ENCODE measurements around the gene COL5A1.

Gene COL5A1

DNA sequence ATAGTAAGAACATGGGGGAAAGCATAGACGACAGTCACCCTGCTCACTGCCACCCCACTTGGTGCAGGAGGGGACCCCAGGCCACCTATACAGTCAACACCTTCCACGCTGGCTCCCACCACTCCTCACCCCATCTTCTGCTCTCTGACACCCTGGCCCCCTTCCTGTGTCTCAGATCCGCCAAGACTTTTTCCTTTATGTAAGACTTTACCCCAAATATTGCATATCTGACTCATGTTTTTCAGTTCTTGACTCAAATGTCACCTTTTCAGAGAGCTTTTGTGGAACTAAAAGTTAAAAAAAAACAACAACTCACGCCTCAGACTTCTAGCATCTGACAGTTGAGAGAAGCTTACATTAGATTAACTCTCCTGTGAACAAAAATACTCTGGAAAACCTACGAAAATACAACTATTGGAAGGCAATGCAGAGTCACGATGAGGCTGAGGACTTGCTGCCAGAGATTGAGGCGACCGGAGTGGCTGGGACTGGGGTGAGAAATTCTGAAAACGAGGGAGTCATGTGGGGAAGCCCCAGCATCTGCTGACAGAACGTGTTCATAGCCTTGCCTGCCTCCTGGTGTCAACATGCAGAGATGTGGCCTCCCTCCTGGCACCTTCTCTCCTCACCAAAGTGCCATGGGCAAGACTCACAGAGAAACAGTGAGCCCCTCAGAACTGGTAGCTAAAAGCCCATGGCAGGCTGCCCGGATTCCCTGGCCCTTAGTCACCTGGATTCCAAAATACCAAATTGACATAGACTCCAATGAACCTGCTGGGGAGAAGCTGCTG, 216.6 kb downstream of the COL5A1 start:
- no peak for DNase-seq (ENCODE audit: low read depth)

DNA sequence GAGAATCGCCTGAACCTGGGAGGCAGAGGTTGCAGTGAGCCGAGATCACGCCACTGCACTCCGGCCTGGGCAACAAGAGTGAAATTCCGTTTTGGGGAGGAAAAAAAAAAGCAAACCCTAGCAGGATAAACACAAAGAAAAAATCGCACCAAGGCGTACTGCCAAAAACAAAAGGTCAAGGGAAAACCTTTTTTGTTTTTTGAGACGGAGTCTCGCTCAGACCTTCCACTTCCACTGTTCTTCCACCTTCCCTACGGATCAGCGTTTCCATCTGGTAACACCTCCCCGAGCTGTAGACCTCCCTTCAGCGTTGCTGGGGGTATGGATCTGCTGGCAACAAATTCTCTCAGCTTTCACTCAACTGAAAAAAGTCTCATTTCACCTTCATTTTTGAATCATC, 218.9 kb downstream of the COL5A1 start:
- DNase-seq (ENCODE audit: low read depth) = no peak

- DNase-seq (ENCODE audit: low read depth) = no peak
These were observed 220.2 kb downstream of the COL5A1 start for GRCh38 chr9:134861595-134862334.

DNA sequence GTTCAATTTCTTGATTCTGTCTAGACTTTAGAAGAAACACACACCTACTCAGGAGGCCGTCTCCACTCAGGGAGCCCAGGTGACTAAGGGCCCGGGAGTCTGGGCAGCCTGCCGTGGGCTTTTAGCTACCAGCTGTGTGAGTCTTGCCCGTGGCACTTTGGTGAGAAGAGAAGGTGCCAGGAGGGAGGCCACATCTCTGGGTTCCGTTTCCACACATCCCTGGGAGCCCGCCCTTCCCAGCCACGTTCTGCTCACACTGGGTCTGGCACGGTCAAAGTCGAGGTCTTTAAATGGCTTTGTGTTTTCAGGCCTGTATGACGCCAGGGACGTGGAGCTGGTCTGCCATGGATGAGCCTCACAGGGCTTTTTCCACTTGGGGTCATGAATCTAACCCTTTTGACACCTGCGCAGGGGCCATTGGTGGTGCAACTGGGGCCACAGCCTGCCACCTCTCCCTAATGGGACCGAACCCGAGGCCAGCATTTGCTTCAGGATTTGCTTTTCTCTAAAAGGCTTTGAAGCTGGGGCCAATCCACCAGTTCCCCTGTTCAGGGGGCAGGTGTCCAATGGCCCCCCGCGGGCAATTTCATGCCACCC, 221.8 kb downstream of the COL5A1 start:
- DNase-seq (ENCODE audit: low read depth) = no peak

- no peak for DNase-seq (ENCODE audit: low read depth)
These were observed 222.6 kb downstream of the COL5A1 start for GRCh38 chr9:134863941-134864820.

GRCh38 chr9:134864821-134865190, 223.2 kb downstream of the COL5A1 start:
- DNase-seq (ENCODE audit: low read depth) = no peak

DNA sequence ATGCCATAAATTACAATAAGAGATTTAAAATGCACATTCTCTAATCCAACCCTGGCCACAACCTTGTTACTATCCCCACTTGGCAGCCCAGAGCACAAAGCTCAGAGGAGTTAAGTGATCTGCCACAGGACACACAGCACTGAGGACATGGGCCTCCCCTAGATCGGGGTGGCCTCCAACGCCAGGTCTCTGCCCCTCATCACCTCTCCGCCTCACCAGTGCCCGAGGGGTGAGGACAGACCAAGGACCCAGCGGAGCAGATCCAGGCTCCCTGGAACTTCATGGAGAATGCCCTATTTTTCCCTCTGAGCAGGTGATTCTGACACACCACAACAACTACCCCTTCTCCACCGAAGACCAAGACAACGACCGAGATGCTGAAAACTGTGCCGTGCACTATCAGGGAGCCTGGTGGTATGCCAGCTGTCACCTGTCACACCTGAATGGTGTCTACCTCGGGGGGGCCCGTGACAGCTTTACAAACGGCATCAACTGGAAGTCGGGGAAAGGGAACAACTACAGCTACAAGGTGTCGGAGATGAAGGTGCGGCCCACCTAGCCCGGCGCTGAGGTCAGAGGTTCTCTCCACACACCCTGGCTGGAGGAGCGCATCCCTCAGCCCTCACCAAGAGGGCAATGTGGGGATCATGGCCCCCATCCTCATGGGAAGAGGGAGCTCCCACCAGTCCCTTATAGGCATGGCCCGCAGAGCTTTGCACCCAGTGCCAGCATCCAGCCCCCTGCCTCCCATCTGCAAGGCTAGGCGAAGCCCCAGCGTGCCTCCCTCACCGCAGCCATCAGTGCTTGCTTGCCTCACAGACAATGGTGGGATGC, 226.5 kb downstream of the COL5A1 start:
- no peak for DNase-seq (ENCODE audit: low read depth)

DNA sequence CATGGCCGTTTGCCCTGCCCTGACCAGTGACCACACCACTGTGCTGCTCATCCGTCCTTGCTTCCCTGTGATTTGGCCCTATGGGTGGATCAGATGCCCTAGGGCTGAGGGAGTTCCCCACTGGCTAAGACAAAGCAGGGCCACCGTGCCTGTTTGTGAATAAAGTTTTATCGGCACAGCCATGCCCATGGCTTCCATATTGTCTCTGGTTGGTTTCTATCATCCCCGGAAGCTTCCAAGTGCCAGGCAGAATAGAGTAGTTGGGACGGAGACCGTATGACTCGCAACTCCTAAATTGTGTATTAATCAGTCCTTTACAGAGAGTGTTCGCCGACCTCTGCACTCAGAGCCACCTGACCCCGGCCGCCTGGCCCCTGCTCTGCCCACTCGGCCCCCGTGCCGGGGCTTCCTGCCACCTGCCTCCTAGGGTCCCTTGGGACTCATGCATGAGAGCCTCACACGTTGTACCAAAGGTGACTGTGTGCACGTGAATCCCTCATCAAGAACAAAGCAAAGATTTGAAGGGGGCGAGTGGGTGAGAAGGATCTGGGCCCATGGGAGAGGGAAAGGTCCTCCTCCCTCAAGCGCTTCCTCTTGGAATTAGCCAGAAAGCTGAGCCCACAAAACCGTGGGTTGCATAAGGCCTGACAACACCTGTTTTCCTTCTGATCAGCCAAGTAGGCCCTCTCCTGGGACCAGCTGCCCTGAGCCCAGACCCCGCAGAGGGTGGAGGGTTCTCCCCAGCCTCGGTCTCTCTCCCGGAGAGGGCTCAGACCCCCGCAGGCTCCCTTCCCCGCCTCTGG, 227.3 kb downstream of the COL5A1 start:
- DNase-seq (ENCODE audit: low read depth) = no peak

- no peak for DNase-seq (ENCODE audit: low read depth)
These were observed 228.1 kb downstream of the COL5A1 start for GRCh38 chr9:134869554-134870300.

DNA sequence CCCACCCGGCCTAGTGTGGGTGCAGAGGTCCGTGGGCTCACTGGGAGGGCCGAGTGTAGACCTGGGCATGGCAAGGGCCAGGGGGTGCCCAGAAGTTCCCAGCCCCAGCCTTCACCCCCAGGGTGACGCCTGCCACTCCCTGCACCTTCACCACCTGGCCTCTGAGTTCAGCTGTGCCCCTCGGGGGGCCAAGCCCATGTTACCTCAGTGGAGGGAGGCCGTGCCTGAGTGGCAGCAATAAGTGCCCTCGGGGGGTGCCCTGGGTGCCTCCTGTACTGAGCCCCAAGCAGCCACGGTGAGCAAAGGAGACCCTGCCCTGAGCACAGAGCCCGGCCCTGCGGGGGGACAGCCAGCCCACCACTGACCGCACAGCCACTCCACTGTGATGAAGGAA, 228.7 kb downstream of the COL5A1 start:
- no peak for DNase-seq (ENCODE audit: low read depth)

GRCh38 chr9:134870746-134871662, 229.4 kb downstream of the COL5A1 start:
- DNase-seq (ENCODE audit: low read depth) = no peak

DNA sequence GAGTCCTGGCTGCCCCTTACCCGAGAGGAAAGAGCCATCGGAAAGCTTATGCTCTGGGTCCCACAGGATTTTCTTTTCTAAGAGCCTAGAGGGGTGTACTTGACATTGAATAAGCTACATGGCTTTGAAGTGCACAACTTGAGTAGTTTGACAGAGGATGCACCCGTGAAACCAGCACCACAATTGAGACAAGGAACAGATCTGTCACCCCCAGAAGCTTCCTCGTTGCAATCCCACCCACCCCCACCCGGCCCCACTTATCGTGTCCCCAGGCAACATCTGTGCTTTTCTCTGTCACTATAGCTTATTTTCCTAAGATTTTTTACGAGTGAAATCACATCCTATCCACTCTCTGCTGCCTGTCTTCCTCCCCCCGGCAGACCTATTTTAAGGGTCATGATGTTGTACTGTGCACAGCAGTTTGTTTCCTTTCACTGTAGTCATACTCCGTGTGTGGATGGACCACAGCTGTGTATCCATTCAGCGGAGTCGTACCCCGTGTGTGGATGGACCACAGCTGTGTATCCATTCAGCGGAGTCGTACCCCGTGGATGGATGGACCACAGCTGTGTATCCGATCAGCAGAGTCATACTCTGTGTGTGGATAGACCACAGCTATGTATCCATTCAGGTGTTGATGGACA, 230.2 kb downstream of the COL5A1 start:
- DNase-seq (ENCODE audit: low read depth) = no peak

GRCh38 chr9:134872482-134873231, 231.1 kb downstream of the COL5A1 start:
- DNase-seq (ENCODE audit: low read depth) = no peak

DNA sequence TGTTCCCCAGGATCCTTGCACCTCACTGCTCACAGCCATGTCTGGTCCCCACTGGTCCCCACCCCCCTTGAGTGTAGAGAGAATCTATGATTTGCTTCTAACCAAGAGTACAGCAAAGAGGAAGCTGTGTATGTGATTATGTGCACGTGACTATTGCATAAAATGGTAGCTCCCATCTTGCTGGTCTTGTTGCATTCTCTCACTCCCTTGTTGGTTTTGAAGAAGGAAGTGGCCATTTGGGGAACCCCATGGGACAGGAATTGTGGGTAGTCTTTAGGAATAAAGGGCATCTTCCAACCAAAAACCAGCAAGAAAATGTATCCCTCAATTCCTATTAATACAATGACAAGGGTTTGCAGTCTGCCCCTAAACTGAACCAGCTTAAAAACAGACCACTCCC, 233.8 kb downstream of the COL5A1 start:
- DNase-seq (ENCODE audit: low read depth) = no peak

DNA sequence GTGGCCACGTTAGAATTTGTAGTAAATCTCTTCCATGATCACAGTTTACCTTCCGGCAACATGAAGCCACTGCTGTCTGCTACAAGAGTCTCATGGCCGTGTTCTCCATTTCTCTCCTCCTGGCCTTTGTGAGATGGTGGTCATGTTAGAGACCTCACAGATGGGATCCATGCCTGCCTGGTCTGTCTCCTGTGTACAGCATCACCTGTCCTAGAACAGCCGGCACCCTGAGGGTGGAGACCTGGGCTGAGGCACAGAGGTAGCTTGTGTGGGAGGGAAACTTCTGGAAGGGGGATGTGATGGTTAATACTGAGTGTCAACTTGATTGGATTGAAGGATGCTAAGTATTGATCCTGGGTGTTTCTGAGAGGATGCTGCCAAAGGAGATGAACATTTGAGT, 235.9 kb downstream of the COL5A1 start:
- DNase-seq (ENCODE audit: low read depth) = no peak

GRCh38 chr9:134879664-134880483, 238.3 kb downstream of the COL5A1 start:
- no peak for DNase-seq (ENCODE audit: low read depth)
